K562 (cell line): ENCODE results near the gene RALY.

ENCODE experiments used
- CTCF ChIP-seq, 3 experiments: IDR thresholded peaks in 2 of 3; conservative IDR thresholded peaks in 1 of 3; 2 replicates each; pipeline ENCODE4 v1.5.1; 2011 to 2012; ENCODE audit warnings: low read length in 3 of 3, mild to moderate bottlenecking in 3 of 3, control low read depth in 2 of 3, improper control_type of control experiment in 1 of 3, inconsistent platforms in 1 of 3, low read depth in 1 of 3, mixed read lengths in 1 of 3, moderate library complexity in 1 of 3; ENCODE audit not compliant: insufficient read depth in 2 of 3
- GMEB1 ChIP-seq: fragments of 250-450 bp; sonication (Bioruptor Pico); IDR thresholded peaks from 2 replicates; pipeline ENCODE4 v1.4.0; 2020; ENCODE audit warnings: mild to moderate bottlenecking
- HCFC1 ChIP-seq: IDR thresholded peaks from 2 replicates; pipeline ENCODE4 v1.6.1; 2012; ENCODE audit warnings: low read depth, low read length, improper control_type of control experiment
- PRPF4 ChIP-seq: fragments of 200-400 bp; formaldehyde crosslinking; IDR thresholded peaks from one replicate; pipeline ENCODE4 v1.6.1; 2017; ENCODE audit warnings: low read length, low read depth, mild to moderate bottlenecking; ENCODE audit not compliant: insufficient read depth, poor library complexity, severe bottlenecking
- TF ChIP-seq, protein P1 (sequence below), 2 experiments: fragments of 450-650 bp; conservative IDR thresholded peaks; 2 replicates each; pipeline ENCODE4 v1.6.1; 2017; ENCODE audit warnings: mild to moderate bottlenecking in 2 of 2, moderate library complexity in 2 of 2

DNA sequence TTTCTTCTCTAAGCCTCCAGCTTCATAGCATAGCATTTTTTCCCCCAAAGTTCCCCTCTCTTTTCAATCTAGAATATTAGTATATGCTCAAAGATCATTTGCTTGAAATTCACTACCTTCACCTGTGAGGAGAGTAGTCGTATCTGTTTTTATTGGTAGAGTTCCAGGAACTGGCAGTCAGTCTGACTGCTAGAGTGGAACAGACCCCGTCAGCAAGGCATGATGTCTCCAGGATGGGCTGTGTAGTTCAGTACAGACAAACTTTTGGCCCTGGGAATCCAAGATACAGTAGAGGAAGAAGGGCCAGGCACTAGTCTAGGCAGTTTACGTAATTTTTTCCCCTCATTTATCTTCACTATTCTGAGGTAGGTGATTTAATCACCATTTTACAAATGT is 29.1 kb downstream of the RALY start:
- TF ChIP-seq CTCF (IDR thresholded peaks at IDR 0.05 in 2 of 3, conservative IDR thresholded peaks at IDR 0.05 in 1 of 3; ENCODE audit: insufficient read depth in 2 of 3, low read depth in 1 of 3, low read length in 3 of 3) (no peak), PRPF4 (no peak), HCFC1 (no peak), GMEB1 (CRISPR knock-in tag) (no peak)
- TF ChIP-seq, protein P1, sequence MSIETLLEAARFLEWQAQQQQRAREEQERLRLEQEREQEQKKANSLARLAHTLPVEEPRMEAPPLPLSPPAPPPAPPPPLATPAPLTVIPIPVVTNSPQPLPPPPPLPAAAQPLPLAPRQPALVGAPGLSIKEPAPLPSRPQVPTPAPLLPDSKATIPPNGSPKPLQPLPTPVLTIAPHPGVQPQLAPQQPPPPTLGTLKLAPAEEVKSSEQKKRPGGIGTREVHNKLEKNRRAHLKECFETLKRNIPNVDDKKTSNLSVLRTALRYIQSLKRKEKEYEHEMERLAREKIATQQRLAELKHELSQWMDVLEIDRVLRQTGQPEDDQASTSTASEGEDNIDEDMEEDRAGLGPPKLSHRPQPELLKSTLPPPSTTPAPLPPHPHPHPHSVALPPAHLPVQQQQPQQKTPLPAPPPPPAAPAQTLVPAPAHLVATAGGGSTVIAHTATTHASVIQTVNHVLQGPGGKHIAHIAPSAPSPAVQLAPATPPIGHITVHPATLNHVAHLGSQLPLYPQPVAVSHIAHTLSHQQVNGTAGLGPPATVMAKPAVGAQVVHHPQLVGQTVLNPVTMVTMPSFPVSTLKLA (conservative IDR thresholded peaks at IDR 0.05): no peak
